ENCODE measurements around the gene SLC4A3.

DNA sequence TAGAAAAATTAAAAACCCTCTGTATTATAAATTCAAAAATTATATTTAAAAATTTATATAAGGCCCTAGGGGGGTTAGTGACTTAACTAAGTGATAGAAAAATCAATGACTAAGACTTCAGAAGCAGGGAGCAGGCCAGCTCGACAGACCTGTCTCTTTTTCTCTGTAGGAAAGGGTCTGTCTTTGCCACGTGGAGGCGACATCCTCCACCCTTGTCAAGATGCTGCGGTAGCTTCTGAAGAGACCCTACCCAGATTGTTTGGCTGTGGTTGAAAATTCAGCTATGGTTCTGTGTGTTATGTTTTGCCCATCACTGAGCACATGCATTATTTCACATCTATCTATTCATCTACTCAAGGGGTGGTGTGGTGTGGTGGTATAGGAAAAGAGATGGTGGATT is 8.2 kb upstream of the SLC4A3 start:
- TF ChIP-seq GATA2 (IDR thresholded peaks at IDR 0.05; ENCODE audit: low read depth, low read length): no peak
- TF ChIP-seq GATA3 (IDR thresholded peaks at IDR 0.05; ENCODE audit: low read depth, low read length): no peak
